ENCODE results near the gene RPA3. TPM values are rescaled to one million over a fixed set of nuclear protein-coding genes. Genes with fewer than 3 reads are reported as not detected.

RPA3 gene
- total RNA-seq, 1 experiment from 2014 or later, result 38.9 TPM

GRCh38 chr7:7738177-7738576 is 19.8 kb upstream of the RPA3 start:
- peak; percentile 84 for ATAC-seq
- Histone ChIP-seq H3K27ac (ENCODE audit: low read length) (peak overlapping the region; percentile 47), H3K4me1 (ENCODE audit: insufficient read depth, low read length) (peaks cover 24% of the 10 kb centered on the region), H3K9ac (ENCODE audit: low read length) (no peak overlapping the region), H3K4me3 (ENCODE audit: low read length) (no peak overlapping the region), H4K20me1 (ENCODE audit: low read length) (no peaks in the 10 kb centered on the region), H3K36me3 (ENCODE audit: low read depth, low read length) (no peaks in the 10 kb centered on the region), H3K27me3 (ENCODE audit: low read length) (no peaks in the 10 kb centered on the region), H3K9me3 (ENCODE audit: low read length) (no peaks in the 10 kb centered on the region), H3K9me2 (replicated peaks; ENCODE audit: low read length) (no peaks in the 10 kb centered on the region), H3K4me2 (ENCODE audit: low read length) (peak overlapping the region; percentile 25; the same call in 1 of the 2 replicates), H2AFZ (ENCODE audit: low read length) (no peak overlapping the region), H3F3A (ENCODE audit: low read length, unreplicated experiment) (no peaks in the 10 kb centered on the region), H3K79me2 (ENCODE audit: low read length) (no peaks in the 10 kb centered on the region)
- POLR2A ChIA-PET (ENCODE audit: unreplicated experiment), result no interaction called here
- intact Hi-C loops (cut with micrococcal nuclease), result no loop called here
- TF ChIP-seq CTCF (conservative IDR thresholded peaks at IDR 0.05; ENCODE audit: low read depth, low read length) (no peak), EZH2phosphoT487 (IDR thresholded peaks at IDR 0.05; ENCODE audit: borderline replicate concordance, low read length) (no peak), EZH2 (IDR thresholded peaks at IDR 0.05; ENCODE audit: low read length, unreplicated experiment) (no peak)
- peak; percentile 37 for DNase-seq
- CTCF ChIA-PET, result interaction anchor here (0.6 kb wide), 1 partner anchor 153 kb away, joined by 4 read pairs; no protein-coding TSS in a partner anchor
- no TSS peak for BruUV-seq (replicated peaks)

GRCh38 chr7:7737674-7738073 is 19.3 kb upstream of the RPA3 start:
- intact Hi-C loops (cut with micrococcal nuclease), result no loop called here
- no peaks in the 10 kb centered on the region for H3K27me3 ChIP-seq (ENCODE audit: low read length)
- H3K27ac ChIP-seq (ENCODE audit: low read length), result peak overlapping the region; percentile 47
- ATAC-seq (peak; percentile 76), DNase-seq (peak; percentile 60)
- no peak overlapping the region for H3K4me3 ChIP-seq (ENCODE audit: low read length)
- CTCF ChIA-PET, result interaction anchor here (0.6 kb wide), 1 partner anchor 152 kb away, joined by 4 read pairs; no protein-coding TSS in a partner anchor
- H3K9ac ChIP-seq (ENCODE audit: low read length), result no peak overlapping the region
- peaks cover 24% of the 10 kb centered on the region for H3K4me1 ChIP-seq (ENCODE audit: insufficient read depth, low read length)
- H3K4me2 ChIP-seq (ENCODE audit: low read length), result peak overlapping the region; percentile 25; the same call in 1 of the 2 replicates
- H3K79me2 ChIP-seq (ENCODE audit: low read length), result no peaks in the 10 kb centered on the region
- H3F3A ChIP-seq (ENCODE audit: low read length, unreplicated experiment), result no peaks in the 10 kb centered on the region
- POLR2A ChIA-PET (ENCODE audit: unreplicated experiment), result no interaction called here
- no TSS peak for BruUV-seq (replicated peaks)
- H2AFZ ChIP-seq (ENCODE audit: low read length), result no peak overlapping the region
- H4K20me1 ChIP-seq (ENCODE audit: low read length), result no peaks in the 10 kb centered on the region
- TF ChIP-seq EZH2 (IDR thresholded peaks at IDR 0.05; ENCODE audit: low read length, unreplicated experiment), result no peak
- TF ChIP-seq CTCF (conservative IDR thresholded peaks at IDR 0.05; ENCODE audit: low read depth, low read length), result no peak
- no peak for TF ChIP-seq EZH2phosphoT487 (IDR thresholded peaks at IDR 0.05; ENCODE audit: borderline replicate concordance, low read length)
- no peaks in the 10 kb centered on the region for H3K9me3 ChIP-seq (ENCODE audit: low read length)
- no peaks in the 10 kb centered on the region for H3K9me2 ChIP-seq (replicated peaks; ENCODE audit: low read length)
- H3K36me3 ChIP-seq (ENCODE audit: low read depth, low read length), result no peaks in the 10 kb centered on the region

DNA sequence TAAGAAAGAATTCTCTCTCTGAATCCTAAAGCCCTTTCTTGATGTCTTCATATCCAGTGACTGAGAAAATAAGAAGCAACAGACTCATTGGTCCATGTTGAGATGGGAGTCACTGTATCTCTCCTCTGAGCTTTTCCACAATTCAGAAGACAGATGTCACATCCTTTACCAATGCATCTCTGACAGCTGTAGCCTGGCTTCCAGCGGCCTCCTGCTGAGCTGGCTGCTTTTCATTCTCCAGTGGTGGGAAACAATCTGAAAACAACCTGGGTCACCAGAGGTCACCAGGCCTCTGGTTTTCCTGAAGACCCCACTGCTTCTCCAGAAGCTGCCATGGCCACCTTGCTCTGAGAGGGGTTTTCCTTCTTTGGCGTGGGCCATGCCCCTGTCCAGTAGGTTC is 18.3 kb upstream of the RPA3 start:
- no peak for TF ChIP-seq EZH2phosphoT487 (IDR thresholded peaks at IDR 0.05; ENCODE audit: borderline replicate concordance, low read length)
- TF ChIP-seq CTCF (conservative IDR thresholded peaks at IDR 0.05; ENCODE audit: low read depth, low read length), result no peak
- no peak for TF ChIP-seq EZH2 (IDR thresholded peaks at IDR 0.05; ENCODE audit: low read length, unreplicated experiment)
- no peak overlapping the region for H3K27ac ChIP-seq (ENCODE audit: low read length)
- no peak overlapping the region for H3K4me2 ChIP-seq (ENCODE audit: low read length)
- BruUV-seq (replicated peaks), result no TSS peak
- H4K20me1 ChIP-seq (ENCODE audit: low read length), result no peaks in the 10 kb centered on the region
- no peaks in the 10 kb centered on the region for H3K9me3 ChIP-seq (ENCODE audit: low read length)
- no peak overlapping the region for H3K4me3 ChIP-seq (ENCODE audit: low read length)
- H3K36me3 ChIP-seq (ENCODE audit: low read depth, low read length), result no peaks in the 10 kb centered on the region
- H2AFZ ChIP-seq (ENCODE audit: low read length), result no peak overlapping the region
- ChIA-PET POLR2A (ENCODE audit: unreplicated experiment) (no interaction called here), CTCF (no interaction called here)
- H3K79me2 ChIP-seq (ENCODE audit: low read length), result no peaks in the 10 kb centered on the region
- ATAC-seq (no peak), DNase-seq (no peak)
- intact Hi-C loops (cut with micrococcal nuclease), result no loop called here
- H3K9ac ChIP-seq (ENCODE audit: low read length), result no peak overlapping the region
- H3K4me1 ChIP-seq (ENCODE audit: insufficient read depth, low read length), result peaks cover 25% of the 10 kb centered on the region
- no peaks in the 10 kb centered on the region for H3K27me3 ChIP-seq (ENCODE audit: low read length)
- H3F3A ChIP-seq (ENCODE audit: low read length, unreplicated experiment), result no peaks in the 10 kb centered on the region
- no peaks in the 10 kb centered on the region for H3K9me2 ChIP-seq (replicated peaks; ENCODE audit: low read length)
